Stimulated activated CD4-positive, alpha-beta T cell treated with anti-CD3 and anti-CD28 coated beads, Interleukin-12 subunit alpha, Interleukin-12 subunit beta, amount 100 ng/mL, for 24 hours (primary cell): ENCODE results near the gene NDST4.

ENCODE experiments used
- DNase-seq, 2 experiments: peaks; one replicate each; pipeline ENCODE4 v3.0.0-alpha.2; 2020; ENCODE audit warnings: low read depth in 2 of 2

The NDST4 gene

GRCh38 chr4:114907568-114907967 is 205.9 kb downstream of the NDST4 start:
- no peak for DNase-seq

DNA sequence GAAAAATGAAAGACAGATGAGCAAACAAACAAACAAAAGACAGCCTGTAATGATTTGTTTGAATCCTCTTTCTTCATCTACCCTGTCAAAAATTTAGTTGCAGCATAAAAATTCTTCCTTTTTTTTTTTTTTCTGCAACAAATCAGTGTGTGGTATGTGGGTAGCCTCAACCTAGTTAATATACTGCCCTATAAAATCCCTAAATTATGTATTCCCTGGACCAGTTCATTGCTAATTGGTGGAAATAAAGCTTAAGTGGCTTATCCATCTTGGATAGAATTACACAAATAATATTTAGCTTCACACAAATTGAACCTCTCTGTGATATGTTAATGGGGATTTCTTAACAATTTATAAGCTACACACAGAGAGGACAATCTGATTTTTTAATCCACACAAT is 208.4 kb downstream of the NDST4 start:
- DNase-seq = no peak

DNA sequence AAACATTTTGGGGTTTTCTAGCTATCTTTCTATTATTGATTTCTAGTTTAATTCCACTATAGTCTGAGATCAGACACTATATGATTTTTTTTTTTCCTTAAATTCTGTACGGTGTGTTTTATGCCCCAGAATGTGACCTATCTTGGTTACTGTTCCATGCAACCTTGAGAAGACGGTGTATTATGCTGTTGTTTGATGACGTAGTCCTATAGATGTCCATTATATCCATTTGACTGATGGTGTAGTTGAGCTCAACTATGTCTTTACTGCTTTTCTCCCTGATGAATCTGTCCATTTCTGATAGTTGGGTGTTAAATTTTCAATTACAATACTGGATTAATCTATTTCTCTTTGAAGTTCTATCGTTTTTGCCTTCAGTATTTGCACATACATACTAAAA is 212.5 kb downstream of the NDST4 start:
- no peak for DNase-seq

- no peak for DNase-seq
These were observed 222.6 kb downstream of the NDST4 start for GRCh38 chr4:114890773-114891172.

DNA sequence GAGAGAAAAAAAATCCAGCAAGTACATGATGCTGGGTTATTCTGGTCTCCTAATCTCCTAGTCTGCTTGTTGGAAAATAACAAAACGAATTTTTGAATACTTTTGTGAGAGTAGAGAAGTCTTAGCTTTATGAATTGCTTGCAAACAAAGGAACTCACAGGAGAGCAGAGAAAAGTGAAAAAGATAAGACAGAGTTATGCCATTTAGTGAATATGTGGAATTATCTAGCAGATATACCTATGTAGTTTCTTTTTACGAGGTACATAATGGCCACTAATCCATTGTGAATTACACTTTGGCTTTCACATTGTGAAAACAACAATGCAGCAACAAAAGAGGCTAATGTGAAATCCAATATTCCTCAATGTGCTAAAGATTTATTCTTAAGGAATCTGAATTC is 226.7 kb downstream of the NDST4 start:
- DNase-seq = no peak

DNA sequence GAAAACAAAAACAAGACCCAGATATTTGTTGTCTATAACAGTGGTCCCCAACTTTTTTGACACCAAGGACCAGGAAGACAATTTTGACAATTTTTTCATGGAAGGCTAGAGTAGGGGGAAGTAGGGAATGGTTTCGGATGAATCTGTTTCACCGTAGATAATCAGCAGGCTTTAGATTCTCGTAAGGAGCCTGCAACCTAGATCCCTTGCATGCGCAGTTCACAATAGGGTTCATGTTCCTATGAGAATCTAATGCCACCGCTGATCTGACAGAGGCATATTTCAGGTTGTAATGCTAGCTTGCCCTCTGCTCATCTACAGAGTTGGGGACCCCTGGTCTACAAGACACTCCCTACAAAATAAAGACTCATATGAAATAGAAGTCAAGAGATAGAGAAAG is 229.8 kb downstream of the NDST4 start:
- DNase-seq = no peak

GRCh38 chr4:114879916-114880669 is 233.3 kb downstream of the NDST4 start:
- no peak for DNase-seq

DNA sequence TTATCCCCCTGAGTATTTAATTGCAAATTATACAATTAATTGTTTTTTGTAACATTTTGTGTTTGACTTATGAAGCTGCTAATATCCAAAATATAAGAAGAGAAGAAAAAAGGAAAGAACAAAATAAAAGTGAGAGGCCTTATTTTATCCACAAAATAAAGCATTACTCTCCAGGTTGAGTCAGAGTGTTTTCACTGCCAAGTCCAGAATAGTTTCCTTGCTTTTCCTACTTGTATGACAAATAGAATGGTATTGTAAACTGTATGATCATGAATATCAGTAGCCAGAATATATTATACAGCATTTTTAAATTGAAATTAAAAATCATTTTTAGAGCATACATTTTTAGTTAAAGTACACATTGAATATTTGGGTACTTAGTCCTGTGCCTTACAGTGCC is 237.8 kb downstream of the NDST4 start:
- DNase-seq = no peak

- no peak for DNase-seq
These were observed 239.1 kb downstream of the NDST4 start for GRCh38 chr4:114874321-114874720.

- no peak for DNase-seq
These were observed 242.4 kb downstream of the NDST4 start for GRCh38 chr4:114870987-114871386.

GRCh38 chr4:114866901-114867670 is 246.3 kb downstream of the NDST4 start:
- no peak for DNase-seq

DNA sequence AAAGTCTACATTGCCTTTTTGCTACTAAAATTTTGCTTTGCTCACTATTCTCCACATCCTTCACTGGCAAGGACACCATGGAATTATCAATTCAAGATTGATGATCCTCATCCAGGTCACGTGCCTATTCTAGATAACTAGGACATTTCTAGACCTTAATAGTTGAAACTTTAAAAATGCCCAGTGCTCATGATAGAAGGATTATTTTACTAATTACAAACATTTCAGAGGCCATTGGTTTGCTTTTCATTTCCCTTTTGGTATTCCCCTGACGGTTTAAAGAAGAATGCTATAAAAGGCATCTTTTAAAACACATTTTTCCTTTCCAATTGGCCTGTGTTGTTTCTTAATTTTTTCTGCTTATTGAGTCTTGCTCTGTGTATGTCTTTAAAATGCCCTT is 249.4 kb downstream of the NDST4 start:
- DNase-seq = no peak

DNA sequence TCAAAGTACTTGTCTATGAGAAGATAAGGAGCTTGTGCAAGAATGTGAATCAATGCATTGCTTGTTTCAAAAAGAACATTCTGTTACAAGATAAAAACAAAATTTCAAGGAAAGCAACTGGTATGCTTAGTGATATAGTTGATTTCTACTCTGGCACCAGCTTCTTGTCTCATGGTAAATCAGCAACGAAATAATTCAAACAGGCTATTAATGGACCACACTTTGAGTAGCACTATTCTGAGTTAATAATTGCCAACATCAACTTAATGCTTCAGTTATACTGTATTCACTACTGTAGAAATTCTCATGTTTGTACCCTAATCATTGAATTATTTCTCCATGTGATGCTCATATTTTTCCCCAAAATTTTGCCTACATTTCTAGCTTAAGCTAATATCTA is 252.6 kb downstream of the NDST4 start:
- DNase-seq = no peak

DNA sequence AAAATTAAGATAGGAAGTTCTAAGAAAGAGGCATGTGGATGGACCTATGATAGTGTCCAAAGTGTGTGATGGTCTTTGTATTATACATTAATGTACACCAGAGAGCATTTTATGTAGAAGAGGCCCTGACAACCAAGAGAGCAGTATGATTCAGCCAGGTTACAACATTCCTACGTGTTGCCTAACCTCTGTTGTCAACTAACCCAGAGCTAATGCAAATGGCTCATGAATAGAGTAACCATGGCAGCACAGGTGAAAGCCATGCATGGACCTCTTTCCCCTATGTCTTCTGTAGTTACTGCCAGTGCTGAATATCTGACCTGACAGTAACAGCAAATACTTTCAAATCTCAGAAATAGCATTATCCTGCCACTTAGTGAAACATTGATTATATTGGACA is 255.6 kb downstream of the NDST4 start:
- DNase-seq = no peak

DNA sequence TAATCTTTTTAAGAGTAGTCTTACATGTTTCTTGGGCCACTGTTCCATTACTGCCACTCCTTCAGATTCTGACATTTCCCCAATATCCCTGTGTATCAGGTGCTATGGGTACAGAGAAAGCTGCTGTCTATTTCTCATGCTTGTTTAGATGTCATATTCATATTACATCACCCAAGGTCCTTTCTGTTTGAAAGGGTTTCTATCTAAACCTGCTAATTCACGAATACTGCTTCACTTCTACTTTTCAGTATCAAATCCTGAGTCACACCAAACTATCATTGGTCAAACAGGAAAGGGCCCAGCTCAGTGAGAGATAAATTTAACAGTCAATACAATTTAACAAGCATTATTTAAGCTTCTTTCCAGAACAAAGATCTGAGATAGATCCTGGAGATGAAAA is 273.4 kb downstream of the NDST4 start:
- DNase-seq = no peak

DNA sequence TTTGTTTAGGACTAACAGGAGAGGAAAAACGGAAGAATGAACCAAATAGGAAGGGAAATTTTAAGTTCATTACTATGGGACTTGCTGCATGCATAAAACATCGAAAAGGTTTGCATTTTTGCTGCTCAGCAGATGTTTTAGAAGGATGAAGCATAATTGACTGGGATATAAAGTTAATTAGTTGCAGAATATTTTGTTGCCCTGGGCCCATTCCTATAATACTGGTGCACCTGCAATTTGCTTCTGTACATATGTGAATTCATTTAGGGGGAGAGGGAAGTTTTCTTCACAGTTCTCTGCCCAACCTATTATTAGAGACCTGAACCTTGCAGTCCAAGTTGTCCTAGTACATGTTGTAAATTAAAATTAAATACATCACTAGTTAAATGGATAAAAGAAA is 282.8 kb downstream of the NDST4 start:
- DNase-seq = no peak

GRCh38 chr4:114827651-114828050 is 285.8 kb downstream of the NDST4 start:
- no peak for DNase-seq

DNA sequence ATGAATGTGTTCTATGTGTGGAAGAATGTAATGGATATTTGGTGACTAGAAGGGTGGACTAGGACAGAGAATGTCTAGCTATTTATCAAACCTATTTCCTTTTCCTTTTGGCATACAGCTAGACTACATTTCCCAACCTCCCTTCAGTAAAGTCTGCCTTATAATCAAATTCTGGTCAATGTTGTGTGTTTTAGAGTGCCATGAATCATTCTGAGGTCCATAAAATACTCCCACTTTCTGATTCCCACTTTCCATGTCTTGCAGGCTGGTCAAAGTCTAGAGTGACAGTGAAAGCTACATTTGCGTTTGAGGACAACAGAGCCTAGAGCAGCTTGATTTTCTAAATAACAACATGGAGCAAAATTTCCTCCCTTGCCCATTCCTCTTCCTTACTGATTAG is 297.7 kb downstream of the NDST4 start:
- DNase-seq = no peak

DNA sequence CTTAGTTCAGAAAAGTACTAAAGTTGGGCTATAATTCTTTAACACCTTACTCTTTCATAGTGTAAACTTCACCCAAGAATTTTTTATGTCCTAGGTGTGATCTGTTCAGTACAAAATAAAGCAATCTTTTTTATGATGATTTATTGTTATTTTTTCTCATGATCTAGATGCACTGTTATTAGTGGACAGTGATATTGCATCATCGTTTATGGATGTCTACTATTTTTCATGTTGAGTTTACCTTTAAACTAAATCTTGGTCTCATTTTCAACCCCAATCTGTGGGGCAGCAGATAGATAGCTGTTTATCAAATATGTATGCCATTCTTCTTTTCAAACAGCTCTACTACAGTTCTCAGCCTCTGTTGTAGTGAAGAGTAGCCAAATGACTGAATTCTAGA is 299.5 kb downstream of the NDST4 start:
- DNase-seq = no peak

DNA sequence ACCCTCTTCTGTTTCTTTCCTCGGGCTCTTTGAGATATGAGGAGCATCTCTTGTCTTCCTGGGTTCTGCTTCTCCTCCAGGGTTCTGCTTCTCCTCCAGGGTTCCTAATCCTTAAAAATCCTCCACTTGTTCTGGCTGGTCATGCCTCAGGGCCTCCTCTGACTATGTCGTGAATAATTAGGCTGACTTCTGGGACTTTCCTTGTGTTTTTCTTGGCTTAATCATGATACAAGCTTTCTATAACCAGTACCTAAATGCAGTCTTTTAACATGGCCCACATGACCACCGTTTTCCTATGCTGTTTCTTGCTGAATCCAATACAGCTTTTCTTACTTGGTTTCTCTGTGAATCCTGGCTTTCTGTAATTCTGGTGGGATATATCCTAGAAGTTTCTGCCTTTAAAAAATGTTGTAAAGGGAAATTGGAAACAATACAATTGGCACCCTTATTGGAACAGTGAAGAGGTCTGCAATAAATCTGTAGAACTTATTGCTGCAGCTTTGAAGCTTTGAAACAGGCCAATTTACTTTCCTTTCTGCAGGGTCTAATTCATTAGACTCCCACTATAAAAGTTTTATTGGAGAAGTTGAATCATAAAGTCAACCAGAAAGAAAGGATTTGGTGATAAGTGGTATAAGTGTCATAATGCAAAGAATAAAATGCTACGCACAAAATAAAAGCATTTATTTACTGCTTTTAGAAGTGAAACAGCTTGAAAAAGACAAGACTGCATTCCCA is 301.7 kb downstream of the NDST4 start:
- DNase-seq = no peak

GRCh38 chr4:114807759-114808404 is 305.5 kb downstream of the NDST4 start:
- DNase-seq = peak in 1 of 2 experiments; percentile 3

- no peak for DNase-seq
These were observed 306.1 kb downstream of the NDST4 start for GRCh38 chr4:114807357-114807756.
